Measurements from ENCODE around the gene MALRD1.
A peak's percentile ranks its signal among the peaks of the same experiment; 100 is the strongest.

MALRD1 gene

DNA sequence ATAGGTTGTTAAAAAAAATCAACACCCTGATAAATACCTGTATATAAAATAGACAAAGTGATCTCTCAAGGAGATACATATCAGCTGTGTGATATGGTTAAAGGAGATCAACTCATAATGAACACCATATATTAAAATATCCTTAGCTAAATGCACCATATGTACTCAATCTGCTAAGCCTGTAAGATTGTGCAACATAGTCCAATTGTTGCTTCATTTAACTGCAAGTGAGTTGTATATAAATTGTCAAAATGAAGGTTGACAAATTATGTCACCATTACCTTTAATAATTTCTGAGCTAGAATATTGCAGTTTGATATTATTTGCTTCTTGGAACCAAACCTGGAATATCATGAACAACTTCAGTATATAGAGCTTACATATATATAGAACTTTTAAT lies 283.7 kb downstream of the MALRD1 start:
- H3K4me3 ChIP-seq (replicated peaks in 1 of 2; ENCODE audit: low read depth in 2 of 2, low read length in 2 of 2), result no peak overlapping the region
- TF ChIP-seq, protein P1, sequence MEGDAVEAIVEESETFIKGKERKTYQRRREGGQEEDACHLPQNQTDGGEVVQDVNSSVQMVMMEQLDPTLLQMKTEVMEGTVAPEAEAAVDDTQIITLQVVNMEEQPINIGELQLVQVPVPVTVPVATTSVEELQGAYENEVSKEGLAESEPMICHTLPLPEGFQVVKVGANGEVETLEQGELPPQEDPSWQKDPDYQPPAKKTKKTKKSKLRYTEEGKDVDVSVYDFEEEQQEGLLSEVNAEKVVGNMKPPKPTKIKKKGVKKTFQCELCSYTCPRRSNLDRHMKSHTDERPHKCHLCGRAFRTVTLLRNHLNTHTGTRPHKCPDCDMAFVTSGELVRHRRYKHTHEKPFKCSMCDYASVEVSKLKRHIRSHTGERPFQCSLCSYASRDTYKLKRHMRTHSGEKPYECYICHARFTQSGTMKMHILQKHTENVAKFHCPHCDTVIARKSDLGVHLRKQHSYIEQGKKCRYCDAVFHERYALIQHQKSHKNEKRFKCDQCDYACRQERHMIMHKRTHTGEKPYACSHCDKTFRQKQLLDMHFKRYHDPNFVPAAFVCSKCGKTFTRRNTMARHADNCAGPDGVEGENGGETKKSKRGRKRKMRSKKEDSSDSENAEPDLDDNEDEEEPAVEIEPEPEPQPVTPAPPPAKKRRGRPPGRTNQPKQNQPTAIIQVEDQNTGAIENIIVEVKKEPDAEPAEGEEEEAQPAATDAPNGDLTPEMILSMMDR (IDR thresholded peaks at IDR 0.05; ENCODE audit: low read depth, low read length), result no peak
- peak; percentile 19 to 32 for DNase-seq (ENCODE audit: low read depth in 2 of 2)

DNA sequence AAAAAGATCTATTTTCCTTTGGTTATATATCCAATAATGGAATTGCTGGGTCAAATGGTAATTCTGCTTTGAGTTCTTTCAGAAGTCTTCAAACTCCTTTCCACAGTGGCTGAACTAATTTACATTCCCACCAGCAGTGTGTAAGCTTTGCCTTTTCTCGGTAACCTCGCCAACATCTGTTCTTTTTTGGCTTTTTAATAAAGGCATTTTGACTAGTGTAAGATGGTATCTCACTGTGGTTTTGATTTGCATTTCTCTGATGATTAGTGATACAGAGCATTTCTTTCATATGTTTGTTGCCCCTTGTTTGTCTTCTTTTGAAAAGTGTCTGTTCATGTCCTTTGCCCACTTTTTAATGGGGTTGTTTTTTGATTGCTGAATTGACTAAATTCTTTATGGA lies 285.0 kb downstream of the MALRD1 start:
- TF ChIP-seq, protein P1 (IDR thresholded peaks at IDR 0.05; ENCODE audit: low read depth, low read length), result no peak
- no peak overlapping the region for H3K4me3 ChIP-seq (replicated peaks in 1 of 2; ENCODE audit: low read depth in 2 of 2, low read length in 2 of 2)
- DNase-seq (ENCODE audit: low read depth in 2 of 2), result no peak

DNA sequence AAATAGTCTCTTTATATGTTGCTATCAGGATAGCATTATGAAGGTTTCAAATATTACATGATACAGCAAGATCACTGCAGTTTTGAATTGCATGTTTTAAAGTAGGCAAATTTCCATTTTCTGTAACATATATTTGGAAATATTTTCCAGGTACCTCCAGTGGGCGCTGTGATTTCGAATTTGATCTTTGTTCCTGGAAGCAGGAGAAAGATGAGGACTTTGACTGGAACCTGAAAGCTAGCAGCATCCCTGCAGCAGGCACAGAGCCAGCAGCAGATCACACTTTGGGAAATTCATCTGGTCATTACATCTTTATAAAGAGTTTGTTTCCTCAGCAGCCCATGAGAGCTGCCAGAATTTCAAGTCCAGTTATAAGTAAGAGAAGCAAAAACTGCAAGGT lies 299.0 kb downstream of the MALRD1 start:
- TF ChIP-seq, protein P1 (IDR thresholded peaks at IDR 0.05; ENCODE audit: low read depth, low read length), result peak; percentile 11
- DNase-seq (ENCODE audit: low read depth in 2 of 2), result peak in 1 of 2 donors; percentile 7
- no peak overlapping the region for H3K4me3 ChIP-seq (replicated peaks in 1 of 2; ENCODE audit: low read depth in 2 of 2, low read length in 2 of 2)

DNA sequence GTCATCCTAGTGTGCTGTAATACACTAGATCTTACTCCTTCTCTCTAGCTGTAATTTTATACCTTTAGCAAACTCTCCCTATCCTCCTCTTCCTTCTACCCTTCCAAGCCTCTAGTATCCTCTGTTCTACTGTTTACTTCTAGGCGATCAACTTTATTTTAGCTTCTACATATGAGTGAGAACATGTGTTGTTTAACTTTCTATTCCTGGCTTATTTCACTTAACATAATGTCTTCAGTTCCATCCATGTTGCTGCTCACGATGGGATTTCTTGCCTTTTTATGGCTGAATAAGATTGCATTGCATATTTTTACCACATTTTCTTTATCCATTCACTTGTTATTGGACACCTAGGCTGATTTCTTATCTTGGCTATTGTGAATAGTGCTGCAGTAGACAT lies 318.6 kb downstream of the MALRD1 start:
- TF ChIP-seq, protein P1 (IDR thresholded peaks at IDR 0.05; ENCODE audit: low read depth, low read length), result no peak
- H3K4me3 ChIP-seq (replicated peaks in 1 of 2; ENCODE audit: low read depth in 2 of 2, low read length in 2 of 2), result no peak overlapping the region
- DNase-seq (ENCODE audit: low read depth in 2 of 2), result no peak

DNA sequence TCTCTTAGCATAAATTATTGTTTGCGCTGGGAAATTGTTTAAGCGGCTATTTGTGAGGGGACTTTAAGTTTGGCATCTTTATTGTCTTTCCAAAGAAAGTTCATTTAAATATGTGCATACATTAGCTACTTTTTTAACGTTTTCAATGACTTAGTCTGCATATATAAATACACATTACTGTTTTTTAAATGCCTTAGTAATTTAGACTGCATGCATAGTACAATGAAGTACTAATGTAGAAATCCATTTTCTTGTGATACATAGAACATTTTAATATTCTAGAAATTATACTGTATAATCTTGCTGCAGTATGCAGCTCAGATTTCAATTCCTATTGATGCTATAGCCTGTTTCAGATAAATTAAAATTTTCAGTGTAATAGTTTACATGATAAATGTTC lies 325.4 kb downstream of the MALRD1 start:
- no peak for DNase-seq (ENCODE audit: low read depth in 2 of 2)
- no peak overlapping the region for H3K4me3 ChIP-seq (replicated peaks in 1 of 2; ENCODE audit: low read depth in 2 of 2, low read length in 2 of 2)
- TF ChIP-seq, protein P1 (IDR thresholded peaks at IDR 0.05; ENCODE audit: low read depth, low read length), result no peak

DNA sequence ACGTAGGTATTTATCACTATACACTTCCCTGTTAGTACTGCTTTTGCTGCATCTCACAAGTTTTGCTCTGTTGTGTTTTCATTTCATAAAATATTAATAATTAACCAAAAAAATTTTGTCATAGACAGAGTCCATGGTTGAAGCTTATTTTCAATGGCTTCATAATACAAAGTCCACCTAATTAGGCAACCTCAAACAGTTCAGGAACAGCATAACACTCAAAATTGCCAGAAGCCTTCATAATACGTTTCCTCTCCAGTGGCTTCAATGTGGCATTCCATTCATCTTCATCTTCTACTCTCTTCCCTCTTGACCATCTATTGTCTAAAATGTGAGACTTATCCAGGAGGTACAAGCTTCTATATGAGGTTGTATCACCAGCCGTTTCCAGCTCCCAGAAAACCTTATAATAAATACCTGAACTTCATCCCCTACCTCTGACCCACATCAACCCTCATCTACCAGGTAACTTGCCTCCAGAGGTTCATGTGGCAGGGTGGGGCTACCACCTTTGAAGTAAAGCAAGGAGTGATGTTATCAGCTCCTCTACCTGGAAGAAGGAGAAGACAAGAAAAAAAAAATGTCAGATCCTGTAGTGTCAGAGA lies 337.3 kb downstream of the MALRD1 start:
- TF ChIP-seq, protein P1 (IDR thresholded peaks at IDR 0.05; ENCODE audit: low read depth, low read length), result no peak

DNA sequence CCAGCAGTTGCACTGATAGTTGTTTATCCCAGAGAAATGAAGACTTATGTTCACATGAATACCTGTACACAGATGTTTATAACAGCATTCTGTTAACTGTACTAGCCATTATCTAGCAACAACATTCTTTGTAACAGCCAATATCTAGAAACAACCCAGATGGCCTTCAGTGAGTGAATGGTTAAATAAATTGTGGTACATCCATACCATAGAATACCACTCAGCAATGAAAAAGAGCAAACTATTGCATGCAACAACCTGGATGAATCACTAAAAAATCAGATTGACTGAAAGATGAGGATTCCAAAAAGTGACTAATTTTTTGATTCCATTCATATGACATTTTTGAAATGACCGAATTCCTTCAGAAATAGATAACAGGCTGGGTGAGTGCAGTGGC lies 360.3 kb downstream of the MALRD1 start:
- DNase-seq (ENCODE audit: low read depth in 2 of 2), result no peak
- no peak overlapping the region for H3K4me3 ChIP-seq (replicated peaks in 1 of 2; ENCODE audit: low read depth in 2 of 2, low read length in 2 of 2)
- TF ChIP-seq, protein P1 (IDR thresholded peaks at IDR 0.05; ENCODE audit: low read depth, low read length), result no peak

More for the DNA sequence above, 337.3 kb downstream of the MALRD1 start:
- DNase-seq (ENCODE audit: low read depth in 2 of 2), result no peak
- no peak overlapping the region for H3K4me3 ChIP-seq (replicated peaks in 1 of 2; ENCODE audit: low read depth in 2 of 2, low read length in 2 of 2)
